Measurements from ENCODE around the gene FLT4. TPM values are rescaled to one million over a fixed set of nuclear protein-coding genes. Genes with fewer than 3 reads are reported as not detected.

Gene FLT4
- total and polyA plus RNA-seq, 2 experiments from 2014 or later = 3.4 to 13.8 TPM

GRCh38 chr5:180595381-180596114, 53.9 kb downstream of the FLT4 start:
- peaks cover 5% of the 10 kb centered on the region for H3K4me1 Mint-ChIP-seq
- no peak for DNase-seq (ENCODE audit: low spot score)
- H3K27ac Mint-ChIP-seq = no peak overlapping the region

More at GRCh38 chr5:180595381-180596114, 53.9 kb downstream of the FLT4 start:
- Mint-ChIP-seq H3K4me3 (no peak overlapping the region), H3K27me3 (ENCODE audit: insufficient read depth, low read depth, poor library complexity) (peaks cover 29% of the 10 kb centered on the region), H3K9me3 (peaks cover 3% of the 10 kb centered on the region; the same call in 1 of the 3 replicates), H3K36me3 (ENCODE audit: low read depth) (peaks cover 5% of the 10 kb centered on the region; the same call in 1 of the 3 replicates)
- no peaks in the 10 kb centered on the region for H3K79me2 ChIP-seq (replicated peaks; ENCODE audit: insufficient read depth)
- 0 out of 2 replicates have a peak, but pooled peaks cover 3% of the 10 kb centered on the region for H3K4me1 ChIP-seq (ENCODE audit: insufficient read depth)
- no peak for ATAC-seq
- no peak overlapping the region for H3K4me3 ChIP-seq
- TF ChIP-seq ZNF331 (CRISPR knock-in tag; IDR thresholded peaks at IDR 0.05; ENCODE audit: low read depth) = no peak
- no peak for TF ChIP-seq POLR2AphosphoS5 (IDR thresholded peaks at IDR 0.05; ENCODE audit: low read depth)
- no peak for TF ChIP-seq EZH2phosphoT487 (IDR thresholded peaks at IDR 0.05; ENCODE audit: unreplicated experiment)
- TF ChIP-seq CTCF (conservative IDR thresholded peaks at IDR 0.05; ENCODE audit: low read depth in 2 of 2) = no peak
- no peak for TF ChIP-seq EZH2 (IDR thresholded peaks at IDR 0.05; ENCODE audit: low read depth, unreplicated experiment)
- no peak for TF ChIP-seq NANOG (IDR thresholded peaks at IDR 0.05; ENCODE audit: borderline replicate concordance)
- no peak for TF ChIP-seq REST (IDR thresholded peaks at IDR 0.05; ENCODE audit: unreplicated experiment)
- TF ChIP-seq ZNF114 (CRISPR knock-in tag; IDR thresholded peaks at IDR 0.05) = no peak
- no peak overlapping the region for H3K4me2 ChIP-seq
- no peaks in the 10 kb centered on the region for H3K9me2 ChIP-seq (ENCODE audit: insufficient read depth)
- peaks cover 7% of the 10 kb centered on the region; the same call in 1 of the 2 replicates for H3F3A ChIP-seq (replicated peaks; ENCODE audit: low read depth)
- no peaks in the 10 kb centered on the region for H3K36me3 ChIP-seq (ENCODE audit: insufficient read depth)
- H2AFZ ChIP-seq = no peak overlapping the region
- no peaks in the 10 kb centered on the region for H4K20me1 ChIP-seq (replicated peaks; ENCODE audit: insufficient read depth)
- peaks cover 28% of the 10 kb centered on the region for H3K27me3 ChIP-seq (ENCODE audit: insufficient read depth)
- no peak overlapping the region for H3K27ac ChIP-seq (ENCODE audit: low read depth)
